GM20431 (cell line): Measurements from ENCODE around the gene TFCP2.

Experiments
- in situ Hi-C: fragments of 300-500 bp; cut with MseI, MboI; formaldehyde crosslinking; loops from one replicate; pipeline ENCODE4 v1.15.0; 2020; ENCODE audit warnings: low sequenced_read_pairs; ENCODE audit not compliant: unreplicated experiment

TFCP2 gene

DNA sequence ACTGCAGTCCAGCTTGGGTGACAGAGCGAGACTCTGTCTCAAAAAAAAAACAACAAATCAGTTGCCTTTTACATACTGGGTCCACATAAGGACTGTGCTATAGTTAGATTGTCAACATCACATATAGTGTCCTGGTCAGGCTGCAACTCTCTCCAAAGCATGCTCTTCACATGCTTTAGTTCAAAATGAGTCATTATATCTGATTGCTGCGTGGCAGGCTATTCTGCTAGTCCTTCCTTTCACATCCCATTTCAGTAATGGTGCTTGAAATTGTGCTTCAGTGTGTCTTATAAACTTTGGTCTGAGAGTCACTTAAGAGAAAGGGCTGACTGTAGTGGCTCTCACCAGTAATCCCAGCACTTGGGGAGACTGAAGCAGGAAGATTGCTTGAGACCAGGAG lies 117.9 kb downstream of the TFCP2 start:
- in situ Hi-C loops = no loop called here

DNA sequence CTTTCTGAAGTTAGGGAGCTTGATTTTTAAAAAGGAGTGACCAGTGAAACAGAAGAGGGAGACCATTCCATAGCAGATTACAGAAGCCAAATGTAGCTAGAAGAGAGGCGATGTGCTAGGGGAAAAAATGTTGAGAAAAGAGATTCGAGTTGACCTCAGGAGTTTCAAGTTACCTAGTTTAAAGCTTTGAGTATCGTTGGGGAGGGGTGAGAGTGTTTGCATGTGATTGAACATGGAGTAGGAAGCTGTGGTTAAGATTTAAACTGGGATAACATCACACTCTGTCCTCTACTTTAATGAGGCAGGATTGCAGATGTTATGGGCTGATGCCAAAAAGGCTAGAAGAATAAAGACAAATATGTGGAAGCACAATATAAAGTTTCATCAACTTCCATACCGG lies 121.1 kb downstream of the TFCP2 start:
- in situ Hi-C loops = no loop called here

DNA sequence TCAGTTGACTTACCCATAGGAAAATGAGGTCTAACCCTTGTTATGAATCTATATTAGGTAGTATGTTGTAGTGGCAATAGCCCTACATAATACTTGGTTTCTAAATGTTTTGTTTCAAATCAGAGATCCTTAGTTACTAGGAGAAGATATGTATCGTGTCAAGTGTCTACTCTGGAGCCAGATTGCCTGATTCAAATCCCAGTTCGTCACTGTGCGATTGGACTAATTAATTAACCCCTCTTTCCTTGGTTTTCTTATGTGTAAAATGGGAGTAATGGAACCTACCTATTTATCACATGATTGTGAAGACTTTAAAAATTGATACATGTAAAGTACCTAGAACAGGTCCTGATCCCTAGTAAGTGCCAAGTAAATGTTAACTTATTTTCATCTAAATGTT lies 123.4 kb downstream of the TFCP2 start:
- in situ Hi-C loops = no loop called here

DNA sequence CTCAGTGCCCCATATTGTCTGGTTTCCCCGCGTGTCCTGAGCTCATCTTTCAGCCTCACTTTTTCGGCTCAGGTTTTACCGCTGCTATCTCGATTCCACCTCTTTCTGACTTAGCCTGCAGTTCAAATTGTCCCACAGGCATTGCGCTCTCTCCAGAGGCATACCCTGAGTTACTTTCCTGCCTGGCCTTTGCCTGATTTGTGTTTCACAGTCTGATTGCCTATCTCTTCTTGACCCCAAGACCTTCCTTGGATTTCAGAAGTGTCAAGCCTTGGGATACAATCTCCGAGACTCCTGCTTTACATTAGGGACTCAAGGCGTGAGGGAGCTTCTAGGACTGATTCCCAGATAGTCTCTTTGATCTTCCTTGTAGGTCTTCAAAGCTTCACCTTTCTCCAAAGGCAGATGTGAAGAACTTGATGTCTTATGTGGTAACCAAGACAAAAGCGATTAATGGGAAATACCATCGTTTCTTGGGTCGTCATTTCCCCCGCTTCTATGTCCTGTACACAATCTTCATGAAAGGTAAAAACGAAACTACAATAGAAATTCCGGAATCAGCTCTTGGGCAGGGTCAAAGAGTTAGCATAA lies 124.2 kb downstream of the TFCP2 start:
- in situ Hi-C loops = no loop called here

DNA sequence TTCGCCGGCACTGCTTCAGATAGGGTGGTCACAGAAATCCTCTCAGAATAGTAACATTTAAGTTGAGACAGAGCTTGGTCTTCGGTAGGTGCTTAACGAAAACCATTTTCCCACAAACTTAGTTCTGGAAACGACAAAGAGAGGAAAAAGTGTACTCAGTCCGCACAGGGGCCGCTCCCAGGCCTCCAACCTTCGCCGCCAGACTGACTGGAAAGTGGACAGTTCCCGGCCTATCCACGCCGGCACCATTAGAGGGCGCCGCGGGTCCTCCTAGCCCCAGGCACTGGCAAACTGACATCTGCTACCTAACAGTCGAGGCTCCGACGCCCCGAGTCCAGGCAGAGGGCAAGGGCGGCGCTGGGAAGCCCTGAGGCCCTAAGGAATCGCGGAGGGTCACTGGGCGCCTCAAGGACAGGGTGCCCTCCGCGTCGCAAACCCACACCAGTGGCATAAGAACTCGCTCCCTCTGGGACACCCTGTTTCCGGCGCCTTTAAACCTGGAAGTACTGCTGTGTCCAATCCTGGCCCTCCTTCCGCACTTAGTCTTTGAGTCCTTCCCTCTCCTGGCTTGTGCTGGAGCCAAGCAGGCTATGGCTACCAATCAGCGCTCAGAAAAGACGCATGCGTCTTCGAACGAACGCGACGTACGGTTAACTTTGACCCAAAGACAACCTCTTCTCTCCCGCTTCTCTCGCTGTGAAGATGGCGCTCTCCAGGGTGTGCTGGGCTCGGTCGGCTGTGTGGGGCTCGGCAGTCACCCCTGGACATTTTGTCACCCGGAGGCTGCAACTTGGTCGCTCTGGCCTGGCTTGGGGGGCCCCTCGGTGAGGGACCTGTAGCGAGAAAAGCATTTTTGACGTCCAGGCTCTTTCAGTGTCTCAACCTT lies 125.0 kb downstream of the TFCP2 start, which contains the start of gene LETMD1:
TSS of gene LETMD1 (plus strand) at position 673 of the 886 bp plus-strand sequence. CDS start at position 703, 30 bp downstream.
- in situ Hi-C loops = no loop called here
